ENCODE data around the gene LRRC75B. TPM values are rescaled to one million over a fixed set of nuclear protein-coding genes. Genes with fewer than 3 reads are reported as not detected.
"Not testable (repeated sequence)": the region's sequence is repeated elsewhere in the genome, so short reads cannot be mapped to it uniquely, and the experiment has no call there.

The LRRC75B gene
- total and polyA plus RNA-seq, 9 of the 15 experiments (the other 6 are each of a cell fraction or from before 2014, with no cell fraction given), result 0.10 to 2.8 (median 1.0) TPM; not detected in 1

- BruUV-seq (replicated peaks); H3K79me2 ChIP-seq (ENCODE audit: control insufficient read depth, insufficient read depth, low read length); H3K9me3 ChIP-seq (replicated peaks; ENCODE audit: control insufficient read depth, insufficient read depth, low read depth, low read length); H3K36me3 ChIP-seq (ENCODE audit: control insufficient read depth, insufficient read depth, low read length); in situ Hi-C loops (cut with MboI); POLR2A ChIA-PET; H2AFZ ChIP-seq (ENCODE audit: low read depth, low read length); H3K9me1 ChIP-seq (ENCODE audit: control insufficient read depth, insufficient read depth, low read length); FAIRE-seq; CTCF ChIA-PET (ENCODE audit: low intra/inter-chr PET ratio); H3K27me3 ChIP-seq (ENCODE audit: control insufficient read depth in 2 of 2, insufficient read depth in 2 of 2, low read length in 2 of 2); H3K9ac ChIP-seq (ENCODE audit: insufficient read depth in 1 of 2, low read depth in 2 of 2, low read length in 2 of 2); H3K4me2 ChIP-seq (ENCODE audit: insufficient read depth, low read length); ATAC-seq; intact Hi-C loops (cut with micrococcal nuclease); H4K20me1 ChIP-seq (replicated peaks; ENCODE audit: control insufficient read depth, insufficient read depth, low read length); H3K4me3 ChIP-seq; TF ChIP-seq NR2C1 (IDR thresholded peaks at IDR 0.05); NR4A1 (CRISPR knock-in tag; IDR thresholded peaks at IDR 0.05): not testable (repeated sequence)
- Histone ChIP-seq H3K4me1 (replicated peaks in 1 of 2; ENCODE audit: control insufficient read depth in 2 of 2, insufficient read depth in 2 of 2, low read length in 2 of 2) (peaks cover 9 to 29% of the 10 kb centered on the region in 2 experiments; a peak in 3 of 5 replicates), H3K27ac (ENCODE audit: extremely low read depth, low read depth, low read length) (peak overlapping the region; percentile 54; the same call in 1 of the 3 replicates)
- 5% methylated on average over 5 of the region's 7 CpGs for WGBS (ENCODE audit: insufficient coverage, low coverage, missing lambda C conversion rate)
- peak in 1 of 4 experiments; percentile 38 for DNase-seq (ENCODE audit: extremely low read depth in 1 of 4, low spot score in 3 of 4)
- TF ChIP-seq ZNF41 (CRISPR knock-in tag; conservative IDR thresholded peaks at IDR 0.05) (0 out of 2 replicates have a peak, but pooled peaks have one; percentile 18), TCF3 (CRISPR knock-in tag; IDR thresholded peaks at IDR 0.05) (peak; percentile 49), ZNF311 (CRISPR knock-in tag; IDR thresholded peaks at IDR 0.05) (peak; percentile 72), CBFA2T2 (conservative IDR thresholded peaks at IDR 0.05) (peak; percentile 33; the same call in 1 of the 2 replicates), SMARCA4 (IDR thresholded peaks at IDR 0.05) (0 out of 2 replicates have a peak, but pooled peaks have one; percentile 26), ETV1 (tag; conservative IDR thresholded peaks at IDR 0.05; ENCODE audit: low read depth) (0 out of 2 replicates have a peak, but pooled peaks have one; percentile 38), MEF2D (tag; conservative IDR thresholded peaks at IDR 0.05; ENCODE audit: low read depth) (peak; percentile 36; the same call in 1 of the 2 replicates), ILK (tag; IDR thresholded peaks at IDR 0.05; ENCODE audit: borderline replicate concordance, low read depth) (peak; percentile 60; the same call in 1 of the 2 replicates), L3MBTL2 (IDR thresholded peaks at IDR 0.05) (0 out of 2 replicates have a peak, but pooled peaks have one; percentile 48), ARID1B (IDR thresholded peaks at IDR 0.05) (0 out of 2 replicates have a peak, but pooled peaks have one; percentile 37), KLF6 (CRISPR knock-in tag; IDR thresholded peaks at IDR 0.05; ENCODE audit: borderline replicate concordance) (peak; percentile 16; the same call in 1 of the 2 replicates), NR2C1 (tag; IDR thresholded peaks at IDR 0.05) (peak; percentile 31), TAL1 (IDR thresholded peaks at IDR 0.05) (peak; percentile 38; the same call in 1 of the 2 replicates), DMBX1 (CRISPR knock-in tag; IDR thresholded peaks at IDR 0.05; ENCODE audit: borderline replicate concordance) (peak; percentile 64; the same call in 1 of the 2 replicates), NR4A1 (tag; IDR thresholded peaks at IDR 0.05) (peak; percentile 81; the same call in 1 of the 2 replicates), ZNF592 (IDR thresholded peaks at IDR 0.05) (peak; percentile 82), CBFA2T3 (IDR thresholded peaks at IDR 0.05) (peak; percentile 62), GATA2 (CRISPR knock-in tag; IDR thresholded peaks at IDR 0.05) (peak; percentile 22; the same call in 1 of the 2 replicates), CXXC5 (CRISPR knock-in tag; IDR thresholded peaks at IDR 0.05) (0 out of 2 replicates have a peak, but pooled peaks have one; percentile 31)
These were observed 38.0 kb upstream of the LRRC75B start for GRCh38 chr22:24630812-24631427.
